ENCODE data around the gene LAT. TPM values are rescaled to one million over a fixed set of nuclear protein-coding genes. Genes with fewer than 3 reads are reported as not detected.
"Not testable (repeated sequence)": the region's sequence is repeated elsewhere in the genome, so short reads cannot be mapped to it uniquely, and the experiment has no call there.

Gene LAT
- total and polyA plus RNA-seq, 7 experiments from 2014 or later, result 179 to 476 (median 342) TPM

DNA sequence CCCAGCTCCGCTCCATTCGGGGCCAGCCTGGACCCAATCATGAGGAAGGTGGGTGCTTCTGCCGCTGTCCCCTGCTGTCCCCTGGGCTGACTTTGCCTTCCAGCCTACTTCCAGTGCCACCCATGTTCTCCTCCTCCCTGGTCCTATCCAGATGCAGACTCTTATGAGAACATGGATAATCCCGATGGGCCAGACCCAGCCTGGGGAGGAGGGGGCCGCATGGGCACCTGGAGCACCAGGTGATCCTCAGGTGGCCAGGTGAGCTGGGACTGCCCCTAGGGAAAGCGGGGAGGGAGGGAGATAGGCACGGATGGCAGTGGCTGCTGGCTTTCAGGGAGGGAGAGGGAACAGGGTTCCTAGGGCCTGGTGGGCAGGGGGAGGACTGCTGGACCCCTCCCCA, 46.1 kb upstream of the LAT start:
- no peak overlapping the region for H3K4me3 Mint-ChIP-seq
- peaks cover 0 to 2% (median 0%) of the 10 kb centered on the region in 5 donors for H3K36me3 Mint-ChIP-seq
- Histone ChIP-seq H3K4me3 (ENCODE audit: low read length) (no peak overlapping the region), H3K9me3 (ENCODE audit: control insufficient read depth in 2 of 3, low read length in 3 of 3) (no peaks in the 10 kb centered on the region), H3K4me1 (ENCODE audit: control insufficient read depth in 2 of 2, insufficient read depth in 2 of 2, low read length in 2 of 2) (peaks cover 0 to 8% of the 10 kb centered on the region in 2 donors), H3K36me3 (ENCODE audit: control insufficient read depth in 2 of 3, insufficient read depth in 3 of 3, low read length in 3 of 3) (no peaks in the 10 kb centered on the region), H3K27me3 (ENCODE audit: control insufficient read depth in 2 of 2, insufficient read depth in 2 of 2, low read length in 2 of 2) (no peaks in the 10 kb centered on the region), H3K27ac (ENCODE audit: low read depth, low read length) (no peak overlapping the region)
- peaks cover 0 to 4% (median 0%) of the 10 kb centered on the region in 5 donors for H3K27me3 Mint-ChIP-seq
- peaks cover 0 to 7% (median 0%) of the 10 kb centered on the region in 11 donors for H3K9me3 Mint-ChIP-seq
- ATAC-seq (no peak), DNase-seq (no peak)
- H3K4me1 Mint-ChIP-seq, result peaks cover 12 to 23% (median 17%) of the 10 kb centered on the region in 7 donors
- intact Hi-C loops (cut with micrococcal nuclease), result no loop called here
- ChIA-PET POLR2A (interaction anchor here (0.5 to 0.6 kb wide), 2 partner anchors 27 to 85 kb away, joined by 3 to 5 read pairs; no protein-coding TSS in a partner anchor), CTCF (no interaction called here)
- no peak overlapping the region for H3K27ac Mint-ChIP-seq

DNA sequence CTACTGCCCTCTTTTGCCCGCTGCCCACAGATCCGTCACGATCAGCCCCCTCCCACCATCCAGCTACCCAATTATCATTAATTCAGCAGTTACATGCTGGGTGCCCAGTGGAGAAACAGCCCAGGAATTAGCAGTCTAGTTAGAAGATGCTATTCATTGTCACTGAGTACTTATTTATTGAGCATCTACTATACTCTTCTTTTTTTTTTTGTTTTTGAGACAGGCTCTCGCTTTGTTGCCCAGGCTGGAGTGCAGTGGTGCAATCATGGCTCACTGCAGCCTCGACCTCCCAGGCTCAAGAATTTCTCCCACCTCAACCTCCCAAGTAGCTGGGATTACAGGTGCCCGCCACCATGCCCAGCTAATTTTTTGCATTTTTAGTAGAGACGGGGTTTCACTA, 45.0 kb upstream of the LAT start:
- H3K27ac ChIP-seq (ENCODE audit: low read depth, low read length); H3K27me3 Mint-ChIP-seq; ATAC-seq; H3K9me3 Mint-ChIP-seq; intact Hi-C loops (cut with micrococcal nuclease); H3K36me3 ChIP-seq (ENCODE audit: control insufficient read depth in 2 of 3, insufficient read depth in 3 of 3, low read length in 3 of 3); H3K9me3 ChIP-seq (ENCODE audit: control insufficient read depth in 2 of 3, low read length in 3 of 3); H3K4me3 Mint-ChIP-seq; H3K27me3 ChIP-seq (ENCODE audit: control insufficient read depth in 2 of 2, insufficient read depth in 2 of 2, low read length in 2 of 2); H3K36me3 Mint-ChIP-seq; H3K4me1 ChIP-seq (ENCODE audit: control insufficient read depth in 2 of 2, insufficient read depth in 2 of 2, low read length in 2 of 2); CTCF ChIA-PET; H3K4me3 ChIP-seq (ENCODE audit: low read length); H3K27ac Mint-ChIP-seq; DNase-seq: not testable (repeated sequence)
- POLR2A ChIA-PET, result interaction anchor here (0.6 kb wide), 1 partner anchor 40 kb away, joined by 3 read pairs; no protein-coding TSS in a partner anchor
- peaks cover 10 to 23% (median 12%) of the 10 kb centered on the region in 7 donors for H3K4me1 Mint-ChIP-seq

DNA sequence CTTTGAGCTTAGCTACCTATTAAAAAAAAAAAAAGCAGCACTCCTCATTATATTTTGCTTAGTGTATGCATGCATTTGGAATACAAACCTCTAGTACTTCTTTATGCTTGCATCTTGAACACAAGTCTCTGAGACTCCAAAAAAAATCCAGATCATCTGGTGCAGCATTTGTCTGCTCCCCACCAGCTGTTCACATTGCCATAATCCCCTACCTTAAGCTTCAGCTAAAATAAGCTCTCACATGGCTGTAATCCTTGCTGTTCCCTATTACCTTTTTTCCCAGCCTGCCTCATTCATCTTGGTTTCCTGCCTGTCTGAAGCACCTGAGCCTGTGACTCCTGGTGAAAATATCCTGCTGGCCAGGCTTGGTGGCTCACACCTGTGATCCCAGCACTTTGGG, 41.6 kb upstream of the LAT start:
- Mint-ChIP-seq H3K27me3 (peaks cover 0 to 10% (median 0%) of the 10 kb centered on the region in 5 donors), H3K4me3 (no peak overlapping the region), H3K36me3 (no peaks in the 10 kb centered on the region), H3K4me1 (peaks cover 7 to 19% (median 8%) of the 10 kb centered on the region in 7 donors), H3K9me3 (peaks cover 0 to 5% (median 0%) of the 10 kb centered on the region in 11 donors), H3K27ac (no peak overlapping the region)
- ChIA-PET POLR2A (interaction anchor here (1.1 to 1.5 kb wide), 2 partner anchors 16 to 105 kb away, joined by 4 to 5 read pairs; no protein-coding TSS in a partner anchor), CTCF (interaction anchor here (1.6 kb wide), 1 partner anchor 69 kb away, joined by 3 read pairs; no protein-coding TSS in a partner anchor)
- no peak for DNase-seq
- intact Hi-C loops (cut with micrococcal nuclease), result no loop called here
- ATAC-seq, result no peak
- no peaks in the 10 kb centered on the region for H3K27me3 ChIP-seq (ENCODE audit: control insufficient read depth in 2 of 2, insufficient read depth in 2 of 2, low read length in 2 of 2)
- no peaks in the 10 kb centered on the region for H3K36me3 ChIP-seq (ENCODE audit: control insufficient read depth in 2 of 3, insufficient read depth in 3 of 3, low read length in 3 of 3)
- H3K4me3 ChIP-seq (ENCODE audit: low read length), result no peak overlapping the region
- peaks cover 0 to 8% of the 10 kb centered on the region in 2 donors for H3K4me1 ChIP-seq (ENCODE audit: control insufficient read depth in 2 of 2, insufficient read depth in 2 of 2, low read length in 2 of 2)
- no peaks in the 10 kb centered on the region for H3K9me3 ChIP-seq (ENCODE audit: control insufficient read depth in 2 of 3, low read length in 3 of 3)
- no peak overlapping the region for H3K27ac ChIP-seq (ENCODE audit: low read depth, low read length)

DNA sequence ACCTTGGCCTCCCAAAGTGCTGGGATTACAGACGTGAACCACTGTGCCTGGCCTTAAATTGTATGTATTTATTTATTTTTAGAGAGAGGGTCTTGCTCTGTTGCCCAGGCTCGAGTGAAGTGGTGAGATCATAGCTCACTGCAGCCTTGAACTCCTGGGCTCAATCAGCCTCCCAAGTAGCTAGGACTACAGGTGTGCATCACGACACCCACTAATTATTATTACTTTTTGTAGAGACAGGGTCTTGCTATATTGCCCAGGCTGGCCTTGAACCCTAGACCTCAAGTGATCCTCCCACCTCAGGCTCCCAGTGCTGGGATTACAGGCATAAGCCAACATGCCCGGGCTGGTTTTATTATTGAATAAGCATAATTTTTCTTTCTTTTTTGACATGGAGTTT, 38.2 kb upstream of the LAT start:
- Histone ChIP-seq H3K36me3 (ENCODE audit: control insufficient read depth in 2 of 3, insufficient read depth in 3 of 3, low read length in 3 of 3) (peaks cover 0 to 6% (median 0%) of the 10 kb centered on the region in 3 experiments), H3K27me3 (ENCODE audit: control insufficient read depth in 2 of 2, insufficient read depth in 2 of 2, low read length in 2 of 2) (no peaks in the 10 kb centered on the region), H3K4me1 (ENCODE audit: control insufficient read depth in 2 of 2, insufficient read depth in 2 of 2, low read length in 2 of 2) (peaks cover 2 to 14% of the 10 kb centered on the region in 2 donors), H3K27ac (ENCODE audit: low read depth, low read length) (no peak overlapping the region), H3K9me3 (ENCODE audit: control insufficient read depth in 2 of 3, low read length in 3 of 3) (no peaks in the 10 kb centered on the region), H3K4me3 (ENCODE audit: low read length) (no peak overlapping the region)
- no peak for ATAC-seq
- intact Hi-C loops (cut with micrococcal nuclease), result no loop called here
- no peak for DNase-seq
- ChIA-PET CTCF (interaction anchor here (0.6 to 1.0 kb wide), 3 partner anchors 40 to 111 kb away, joined by 3 to 4 read pairs (median 3); no protein-coding TSS in a partner anchor), POLR2A (interaction anchor here (0.6 kb wide), 1 partner anchor 28 kb away, joined by 3 read pairs; the partner anchor contains the start of gene SPNS1)
- Mint-ChIP-seq H3K27ac (no peak overlapping the region), H3K4me3 (no peak overlapping the region), H3K36me3 (peaks cover 0 to 4% (median 0%) of the 10 kb centered on the region in 5 donors), H3K27me3 (peaks cover 0 to 6% (median 0%) of the 10 kb centered on the region in 5 donors), H3K4me1 (peaks cover 9 to 28% (median 18%) of the 10 kb centered on the region in 7 donors), H3K9me3 (peaks cover 0 to 2% (median 0%) of the 10 kb centered on the region in 11 donors)

DNA sequence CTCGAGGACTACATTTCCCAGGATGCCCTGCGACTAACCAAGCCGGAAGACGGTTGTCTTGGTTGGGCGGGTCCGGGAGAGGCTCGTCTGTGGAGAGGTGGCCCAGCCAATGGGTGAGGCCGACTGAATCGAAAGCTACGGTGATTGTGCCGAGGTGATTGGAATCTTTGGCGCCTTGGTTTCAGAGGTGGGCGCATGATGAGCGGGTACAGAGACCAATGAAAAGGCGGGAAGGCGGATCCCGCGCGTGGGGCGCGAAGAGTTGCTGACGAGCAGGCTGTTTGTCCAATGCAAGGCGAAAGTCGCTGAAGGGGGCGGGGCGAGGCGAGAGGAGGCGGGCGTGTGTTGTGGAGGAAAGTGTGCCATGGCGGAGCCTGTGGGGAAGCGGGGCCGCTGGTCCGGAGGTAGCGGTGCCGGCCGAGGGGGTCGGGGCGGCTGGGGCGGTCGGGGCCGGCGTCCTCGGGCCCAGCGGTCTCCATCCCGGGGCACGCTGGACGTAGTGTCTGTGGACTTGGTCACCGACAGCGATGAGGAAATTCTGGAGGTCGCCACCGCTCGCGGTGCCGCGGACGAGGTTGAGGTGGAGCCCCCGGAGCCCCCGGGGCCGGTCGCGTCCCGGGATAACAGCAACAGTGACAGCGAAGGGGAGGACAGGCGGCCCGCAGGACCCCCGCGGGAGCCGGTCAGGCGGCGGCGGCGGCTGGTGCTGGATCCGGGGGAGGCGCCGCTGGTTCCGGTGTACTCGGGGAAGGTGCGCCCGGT, 34.0 kb upstream of the LAT start, which contains the start of gene NFATC2IP:
NFATC2IP (plus strand) TSS at position 290 of the 762 bp plus-strand sequence; CDS start at position 365, 75 bp downstream.
- Mint-ChIP-seq H3K27ac (peak within 1 kb of the TSS; percentile 67 to 94 (median 86)), H3K4me3 (peak within 1 kb of the TSS; percentile 75 to 100 (median 92))

DNA sequence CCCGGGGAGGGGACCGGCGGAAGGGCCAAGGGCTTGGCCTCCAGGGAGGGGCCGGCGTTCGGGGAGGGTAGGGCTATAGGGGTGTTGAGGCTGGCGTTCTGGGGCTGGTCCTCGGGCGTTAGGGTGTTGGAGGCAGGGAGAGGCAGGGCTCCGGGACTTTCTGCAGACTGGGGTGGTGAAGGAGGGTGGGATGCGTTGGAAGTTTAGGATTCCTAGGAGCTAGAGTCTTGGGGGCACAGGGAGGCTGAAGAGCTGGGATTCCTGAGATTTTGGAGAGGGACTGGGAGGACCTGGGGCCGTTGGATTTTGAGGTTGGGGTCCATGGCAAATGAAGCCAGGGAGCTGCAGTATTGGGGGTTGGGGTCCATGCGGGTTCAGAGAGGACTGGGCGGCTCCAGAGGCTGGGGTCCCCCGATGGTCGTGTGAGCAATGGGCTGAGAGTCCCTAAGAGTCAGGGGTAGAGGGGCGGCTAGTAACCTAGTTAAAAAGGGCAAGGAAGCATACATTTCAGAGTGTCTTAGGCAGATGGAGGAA, 33.4 kb upstream of the LAT start:
- Mint-ChIP-seq H3K36me3 (peaks cover 0 to 22% (median 10%) of the 10 kb centered on the region in 5 donors), H3K27ac (peak overlapping the region; percentile 60 to 93 (median 86)), H3K9me3 (peaks cover 0 to 2% (median 0%) of the 10 kb centered on the region in 11 donors), H3K4me3 (peak overlapping the region; percentile 75 to 100 (median 92)), H3K27me3 (peaks cover 0 to 6% (median 0%) of the 10 kb centered on the region in 5 donors), H3K4me1 (peaks cover 7 to 41% (median 36%) of the 10 kb centered on the region in 7 donors)
- ChIA-PET CTCF (interaction anchor here (0.6 to 1.8 kb wide), 2 partner anchors 22 to 982 kb away, joined by 3 to 5 read pairs; no protein-coding TSS in a partner anchor), POLR2A (interaction anchor here (0.6 to 4.4 kb wide), 6 partner anchors 17 to 87 kb away, joined by 3 to 28 read pairs (median 4); partner anchors contain the start of genes LAT, SH2B1 and SPNS1)
- no peak for ATAC-seq
- peaks cover 10 to 12% of the 10 kb centered on the region in 2 donors for H3K4me1 ChIP-seq (ENCODE audit: control insufficient read depth in 2 of 2, insufficient read depth in 2 of 2, low read length in 2 of 2)
- no peaks in the 10 kb centered on the region for H3K9me3 ChIP-seq (ENCODE audit: control insufficient read depth in 2 of 3, low read length in 3 of 3)
- DNase-seq, result peak in 1 of 9 donors; percentile 33
- H3K4me3 ChIP-seq (ENCODE audit: low read length), result peak overlapping the region; percentile 73
- H3K27me3 ChIP-seq (ENCODE audit: control insufficient read depth in 2 of 2, insufficient read depth in 2 of 2, low read length in 2 of 2), result no peaks in the 10 kb centered on the region
- peaks cover 15 to 41% (median 19%) of the 10 kb centered on the region in 3 experiments for H3K36me3 ChIP-seq (ENCODE audit: control insufficient read depth in 2 of 3, insufficient read depth in 3 of 3, low read length in 3 of 3)
- H3K27ac ChIP-seq (ENCODE audit: low read depth, low read length), result peak overlapping the region; percentile 81
- intact Hi-C loops (cut with micrococcal nuclease), result loop anchor here in 1 of 2 donors (5.0 kb wide), 1 partner anchor 399 kb away; the partner anchor contains the start of gene SGF29

More for the DNA sequence above, 34.0 kb upstream of the LAT start, which contains the start of gene NFATC2IP:
- Histone ChIP-seq H3K4me1 (ENCODE audit: control insufficient read depth in 2 of 2, insufficient read depth in 2 of 2, low read length in 2 of 2) (peaks cover 10 to 14% of the 10 kb centered on the region in 2 donors), H3K9me3 (ENCODE audit: control insufficient read depth in 2 of 3, low read length in 3 of 3) (no peaks in the 10 kb centered on the region), H3K27me3 (ENCODE audit: control insufficient read depth in 2 of 2, insufficient read depth in 2 of 2, low read length in 2 of 2) (no peaks in the 10 kb centered on the region), H3K36me3 (ENCODE audit: control insufficient read depth in 2 of 3, insufficient read depth in 3 of 3, low read length in 3 of 3) (peaks cover 12 to 34% (median 19%) of the 10 kb centered on the region in 3 experiments), H3K4me3 (ENCODE audit: low read length) (peak within 1 kb of the TSS; percentile 73), H3K27ac (ENCODE audit: low read depth, low read length) (peak within 1 kb of the TSS; percentile 81)
- CTCF ChIA-PET, result interaction anchor here (0.7 to 1.8 kb wide), 2 partner anchors 23 to 77 kb away, joined by 3 to 5 read pairs; no protein-coding TSS in a partner anchor
- Mint-ChIP-seq H3K27me3 (peaks cover 0 to 6% (median 0%) of the 10 kb centered on the region in 5 donors), H3K36me3 (peaks cover 0 to 19% (median 7%) of the 10 kb centered on the region in 5 donors), H3K4me1 (peaks cover 10 to 41% (median 37%) of the 10 kb centered on the region in 7 donors), H3K9me3 (no peaks in the 10 kb centered on the region)
- intact Hi-C loops (cut with micrococcal nuclease), result loop anchor here (1.0 to 5.0 kb wide), 5 partner anchors 26 to 399 kb away; partner anchors contain the start of genes ATXN2L (in 1 of the 2), RABEP2 (in 1 of the 2), SGF29 (in 1 of the 2) and SH2B1 (in 1 of the 2)
- DNase-seq (peak; percentile 98 to 100 (median 99)), ATAC-seq (peak; percentile 98)
- POLR2A ChIA-PET, result interaction anchor here (0.6 to 4.4 kb wide), 14 partner anchors 14 to 128 kb away, joined by 3 to 28 read pairs (median 4); partner anchors contain the start of genes ATXN2L, LAT, RABEP2 and SPNS1
